Mesendoderm (in vitro differentiated cells): Measurements from ENCODE around the gene LSM3. TPM values are rescaled to one million over a fixed set of nuclear protein-coding genes. Genes with fewer than 3 reads are reported as not detected.

Experiments used
- DNase-seq: peaks from one replicate; pipeline ENCODE4 v3.0.0; 2013
- H2AK5ac ChIP-seq: 2 replicates; pipeline ENCODE4 v1.6.1; 2013; ENCODE audit warnings: low read length, inconsistent platforms
- H2BK120ac ChIP-seq: 2 replicates; pipeline ENCODE4 v1.6.1; 2013; ENCODE audit warnings: low read depth, mild to moderate bottlenecking, low read length, moderate library complexity, mixed read lengths
- H2BK15ac ChIP-seq: replicated peaks from 2 replicates; pipeline ENCODE4 v1.6.1; 2013; ENCODE audit warnings: low read depth, mild to moderate bottlenecking, moderate library complexity
- H2BK5ac ChIP-seq: 2 replicates; pipeline ENCODE4 v1.6.1; 2013; ENCODE audit warnings: low read length, inconsistent platforms
- H3K18ac ChIP-seq: 2 replicates; pipeline ENCODE4 v1.6.1; 2013; ENCODE audit warnings: mild to moderate bottlenecking, low read length, mixed read lengths
- H3K23ac ChIP-seq: one replicate; pipeline ENCODE4 v1.6.1; 2013; ENCODE audit warnings: low read length
- H3K27ac ChIP-seq: 2 replicates; pipeline ENCODE4 v1.5.1; 2013; ENCODE audit warnings: low read depth, mild to moderate bottlenecking, inconsistent platforms, low read length, moderate library complexity
- H3K27me3 ChIP-seq: 2 replicates; pipeline ENCODE4 v1.6.1; 2013; ENCODE audit warnings: low read length, control low read depth, mild to moderate bottlenecking, inconsistent platforms; ENCODE audit not compliant: insufficient read depth, poor library complexity
- H3K36me3 ChIP-seq: 2 replicates; pipeline ENCODE4 v1.6.1; 2013; ENCODE audit warnings: low read length, inconsistent platforms; ENCODE audit not compliant: control insufficient read depth, insufficient read depth
- H3K4ac ChIP-seq: one replicate; pipeline ENCODE4 v1.6.1; 2013; ENCODE audit warnings: low read depth, mild to moderate bottlenecking, low read length, moderate library complexity
- H3K4me1 ChIP-seq: 2 replicates; pipeline ENCODE4 v1.6.1; 2013; ENCODE audit warnings: low read depth, low read length, inconsistent platforms; ENCODE audit not compliant: control insufficient read depth
- H3K4me2 ChIP-seq: 2 replicates; pipeline ENCODE4 v1.6.1; 2013; ENCODE audit warnings: low read length
- H3K4me3 ChIP-seq: 2 replicates; pipeline ENCODE4 v1.5.1; 2013; ENCODE audit warnings: mild to moderate bottlenecking, low read length
- H3K56ac ChIP-seq: one replicate; pipeline ENCODE4 v1.6.1; 2013; ENCODE audit warnings: low read length
- H3K79me1 ChIP-seq: 2 replicates; pipeline ENCODE4 v1.6.1; 2013; ENCODE audit warnings: low read length, inconsistent platforms
- H3K79me2 ChIP-seq: 2 replicates; pipeline ENCODE4 v1.6.1; 2013; ENCODE audit warnings: mild to moderate bottlenecking, low read length; ENCODE audit not compliant: control insufficient read depth, insufficient read depth
- H3K9ac ChIP-seq: 2 replicates; pipeline ENCODE4 v1.6.1; 2013; ENCODE audit warnings: low read length, inconsistent platforms
- H4K5ac ChIP-seq: one replicate; pipeline ENCODE4 v1.6.1; 2013; ENCODE audit warnings: low read length
- H4K8ac ChIP-seq: one replicate; pipeline ENCODE4 v1.6.1; 2013; ENCODE audit warnings: low read depth, mild to moderate bottlenecking, control low read depth, low read length, moderate library complexity
- whole genome bisulfite sequencing: extraction: QIAGEN DNeasy Blood & Tissue Kit; methylation state at CpG from one replicate; pipeline ENCODE4 v1.1.7; 2013; ENCODE audit warnings: low lambda C conversion rate, missing lambda C conversion rate; ENCODE audit not compliant: insufficient coverage; ENCODE audit errors: extremely low coverage; 5-methylcytosine and 5-hydroxymethylcytosine counted together
- polyA plus RNA-seq, 2 experiments: library from polyadenylated mRNA; stranded (reverse); fragments of 200-250 nt; gene quantifications; one replicate each; pipeline ENCODE4 v1.2.3, GENCODE V29; 2013

LSM3 gene
- 50.3 TPM for polyA plus RNA-seq (2013, experiment 1 of 2)
- 49.8 TPM for polyA plus RNA-seq (2013, experiment 2 of 2)

GRCh38 chr3:14178247-14179113 is at the start of gene LSM3, which contains the start of gene XPC:
TSS of gene LSM3 (plus strand) at chr3:14178817. CDS start at chr3:14178861, 44 bp downstream.
TSS of gene XPC (minus strand) at chr3:14178601. CDS start at chr3:14178568, 33 bp downstream.
- peak within 1 kb of the TSS; percentile 73 for H3K27ac ChIP-seq
- DNase-seq, result peak; percentile 99
- H3K36me3 ChIP-seq, result no peaks in the 10 kb centered on the region
- peak within 1 kb of the TSS; percentile 98 for H3K4me2 ChIP-seq
- H3K27me3 ChIP-seq, result no peaks in the 10 kb centered on the region
- H2AK5ac ChIP-seq, result peak within 1 kb of the TSS; percentile 54
- peak within 1 kb of the TSS; percentile 92 for H4K5ac ChIP-seq
- peak within 1 kb of the TSS; percentile 87 for H2BK5ac ChIP-seq
- peak within 1 kb of the TSS; percentile 99 for H3K4me3 ChIP-seq
- H3K4ac ChIP-seq, result peak within 1 kb of the TSS; percentile 7
- peak within 1 kb of the TSS; percentile 99 for H3K9ac ChIP-seq
- H3K79me1 ChIP-seq, result peaks cover 18% of the 10 kb centered on the region
- WGBS, result no CpG with 5 or more reads among the region's 78 CpGs
- peaks cover 5% of the 10 kb centered on the region for H3K4me1 ChIP-seq
- peak within 1 kb of the TSS; percentile 97 for H3K56ac ChIP-seq
- H3K79me2 ChIP-seq, result peaks cover 22% of the 10 kb centered on the region
- peak within 1 kb of the TSS; percentile 90 for H3K23ac ChIP-seq
- H4K8ac ChIP-seq, result peak within 1 kb of the TSS; percentile 98
- H3K18ac ChIP-seq, result peak within 1 kb of the TSS; percentile 70
- no peak within 1 kb of the TSS for H2BK15ac ChIP-seq
- H2BK120ac ChIP-seq, result peak within 1 kb of the TSS; percentile 28

- no peak overlapping the region for H2BK15ac ChIP-seq
- H2BK5ac ChIP-seq, result no peak overlapping the region
- no peak overlapping the region for H3K9ac ChIP-seq
- H3K79me1 ChIP-seq, result peaks cover 22% of the 10 kb centered on the region
- no peak overlapping the region for H3K23ac ChIP-seq
- no peaks in the 10 kb centered on the region for H3K27me3 ChIP-seq
- no peak overlapping the region for H3K4me3 ChIP-seq
- no peak overlapping the region for H3K4me2 ChIP-seq
- H3K56ac ChIP-seq, result no peak overlapping the region
- peaks cover 3% of the 10 kb centered on the region for H3K4me1 ChIP-seq
- no peak overlapping the region for H2BK120ac ChIP-seq
- no peak overlapping the region for H4K8ac ChIP-seq
- peaks cover 15% of the 10 kb centered on the region for H3K36me3 ChIP-seq
- no peak overlapping the region for H3K18ac ChIP-seq
- no peak overlapping the region for H3K27ac ChIP-seq
- peaks cover 21% of the 10 kb centered on the region for H3K79me2 ChIP-seq
- no CpG with 5 or more reads among the region's 6 CpGs for WGBS
- no peak for DNase-seq
- H4K5ac ChIP-seq, result no peak overlapping the region
- H3K4ac ChIP-seq, result no peak overlapping the region
- no peak overlapping the region for H2AK5ac ChIP-seq
These were observed 49.3 kb upstream of the LSM3 start for GRCh38 chr3:14129296-14129695.

GRCh38 chr3:14130230-14130629 is 48.4 kb upstream of the LSM3 start:
- H3K79me2 ChIP-seq, result peaks cover 21% of the 10 kb centered on the region
- H2BK120ac ChIP-seq, result no peak overlapping the region
- H3K27me3 ChIP-seq, result no peaks in the 10 kb centered on the region
- H3K79me1 ChIP-seq, result peaks cover 22% of the 10 kb centered on the region
- H4K5ac ChIP-seq, result no peak overlapping the region
- no peak overlapping the region for H3K56ac ChIP-seq
- no CpG with 5 or more reads among the region's 4 CpGs for WGBS
- H2AK5ac ChIP-seq, result no peak overlapping the region
- H3K36me3 ChIP-seq, result peaks cover 17% of the 10 kb centered on the region
- H2BK5ac ChIP-seq, result no peak overlapping the region
- peaks cover 3% of the 10 kb centered on the region for H3K4me1 ChIP-seq
- no peak overlapping the region for H3K4me2 ChIP-seq
- no peak overlapping the region for H3K18ac ChIP-seq
- H2BK15ac ChIP-seq, result no peak overlapping the region
- no peak overlapping the region for H4K8ac ChIP-seq
- H3K9ac ChIP-seq, result no peak overlapping the region
- no peak overlapping the region for H3K4me3 ChIP-seq
- no peak for DNase-seq
- H3K4ac ChIP-seq, result no peak overlapping the region
- no peak overlapping the region for H3K27ac ChIP-seq
- no peak overlapping the region for H3K23ac ChIP-seq

GRCh38 chr3:14130707-14131106 is 47.9 kb upstream of the LSM3 start:
- Histone ChIP-seq H2BK5ac (no peak overlapping the region), H3K4me3 (no peak overlapping the region), H3K79me1 (peaks cover 19% of the 10 kb centered on the region), H3K27ac (no peak overlapping the region), H3K36me3 (peaks cover 18% of the 10 kb centered on the region), H3K9ac (no peak overlapping the region), H3K4me1 (peaks cover 3% of the 10 kb centered on the region), H3K4me2 (no peak overlapping the region), H3K4ac (no peak overlapping the region), H3K56ac (no peak overlapping the region), H3K27me3 (no peaks in the 10 kb centered on the region), H4K8ac (no peak overlapping the region), H3K18ac (no peak overlapping the region), H2BK120ac (no peak overlapping the region), H4K5ac (no peak overlapping the region), H2BK15ac (no peak overlapping the region), H3K79me2 (peaks cover 18% of the 10 kb centered on the region), H3K23ac (no peak overlapping the region), H2AK5ac (no peak overlapping the region)
- WGBS, result no CpG with 5 or more reads among the region's 12 CpGs
- no peak for DNase-seq

GRCh38 chr3:14131134-14131533 is 47.5 kb upstream of the LSM3 start:
- Histone ChIP-seq H2BK5ac (no peak overlapping the region), H3K36me3 (peaks cover 18% of the 10 kb centered on the region), H3K4me1 (no peaks in the 10 kb centered on the region), H2AK5ac (no peak overlapping the region), H3K23ac (no peak overlapping the region), H3K27me3 (no peaks in the 10 kb centered on the region), H3K9ac (no peak overlapping the region), H4K5ac (no peak overlapping the region), H3K79me1 (peaks cover 15% of the 10 kb centered on the region), H2BK120ac (no peak overlapping the region), H3K27ac (no peak overlapping the region), H3K4me2 (no peak overlapping the region), H3K4me3 (no peak overlapping the region), H3K79me2 (peaks cover 18% of the 10 kb centered on the region), H2BK15ac (no peak overlapping the region), H3K4ac (no peak overlapping the region), H3K56ac (no peak overlapping the region), H4K8ac (no peak overlapping the region), H3K18ac (no peak overlapping the region)
- no peak for DNase-seq
- WGBS, result no CpG with 5 or more reads among the region's 5 CpGs
